ENCODE data around the gene MRPL24. TPM values are rescaled to one million over a fixed set of nuclear protein-coding genes. Genes with fewer than 3 reads are reported as not detected.

MRPL24 gene
- total and polyA plus RNA-seq, 9 of the 15 experiments (the other 6 are each of a cell fraction or from before 2014, with no cell fraction given), result 74.3 to 267 (median 113) TPM

GRCh38 chr1:156768610-156769295 is 27.9 kb upstream of the MRPL24 start:
- Histone ChIP-seq H2AFZ (ENCODE audit: low read depth, low read length) (no peak overlapping the region), H3K9ac (ENCODE audit: insufficient read depth in 1 of 2, low read depth in 2 of 2, low read length in 2 of 2) (peak overlapping the region; percentile 91 to 98), H3K4me2 (ENCODE audit: insufficient read depth, low read length) (peak overlapping the region; percentile 96), H3K9me3 (replicated peaks; ENCODE audit: control insufficient read depth, insufficient read depth, low read depth, low read length) (no peaks in the 10 kb centered on the region), H4K20me1 (replicated peaks; ENCODE audit: control insufficient read depth, insufficient read depth, low read length) (peaks cover 5% of the 10 kb centered on the region; the same call in 1 of the 2 replicates), H3K4me1 (replicated peaks in 1 of 2; ENCODE audit: control insufficient read depth in 2 of 2, insufficient read depth in 2 of 2, low read length in 2 of 2) (peaks cover 28 to 37% of the 10 kb centered on the region in 2 experiments), H3K27me3 (ENCODE audit: control insufficient read depth in 2 of 2, insufficient read depth in 2 of 2, low read length in 2 of 2) (no peaks in the 10 kb centered on the region), H3K79me2 (ENCODE audit: control insufficient read depth, insufficient read depth, low read length) (peaks cover 76% of the 10 kb centered on the region), H3K4me3 (peak overlapping the region; percentile 88), H3K36me3 (ENCODE audit: control insufficient read depth, insufficient read depth, low read length) (peaks cover 30% of the 10 kb centered on the region), H3K9me1 (ENCODE audit: control insufficient read depth, insufficient read depth, low read length) (no peaks in the 10 kb centered on the region), H3K27ac (ENCODE audit: extremely low read depth, low read depth, low read length) (peak overlapping the region; percentile 84)
- under 1% methylated on average over 8 of the region's 8 CpGs for WGBS (ENCODE audit: insufficient coverage, low coverage, missing lambda C conversion rate)
- peak in 1 of 4 experiments; percentile 41 for DNase-seq (ENCODE audit: extremely low read depth in 1 of 4, low spot score in 3 of 4)
- CTCF ChIA-PET (ENCODE audit: low intra/inter-chr PET ratio), result interaction anchor here (0.6 to 0.7 kb wide), 2 partner anchors 154 to 202 kb away, joined by 3 read pairs; no protein-coding TSS in a partner anchor
- in situ Hi-C loops (cut with MboI), result loop anchor here (5.0 kb wide), 1 partner anchor 41 kb away; the partner anchor contains the start of genes ISG20L2 and METTL25B
- no TSS peak for BruUV-seq (replicated peaks)
- POLR2A ChIA-PET, result interaction anchor here (0.9 to 4.9 kb wide), 7 partner anchors 8 to 42 kb away, joined by 3 to 22 read pairs (median 5); partner anchors contain the start of genes HDGF, ISG20L2 and METTL25B
- intact Hi-C loops (cut with micrococcal nuclease), result no loop called here
- no peak for ATAC-seq
- no peak for FAIRE-seq
- TF ChIP-seq ZBTB8A (IDR thresholded peaks at IDR 0.05; ENCODE audit: partially characterized antibody), result no peak
- TF ChIP-seq, protein P1, sequence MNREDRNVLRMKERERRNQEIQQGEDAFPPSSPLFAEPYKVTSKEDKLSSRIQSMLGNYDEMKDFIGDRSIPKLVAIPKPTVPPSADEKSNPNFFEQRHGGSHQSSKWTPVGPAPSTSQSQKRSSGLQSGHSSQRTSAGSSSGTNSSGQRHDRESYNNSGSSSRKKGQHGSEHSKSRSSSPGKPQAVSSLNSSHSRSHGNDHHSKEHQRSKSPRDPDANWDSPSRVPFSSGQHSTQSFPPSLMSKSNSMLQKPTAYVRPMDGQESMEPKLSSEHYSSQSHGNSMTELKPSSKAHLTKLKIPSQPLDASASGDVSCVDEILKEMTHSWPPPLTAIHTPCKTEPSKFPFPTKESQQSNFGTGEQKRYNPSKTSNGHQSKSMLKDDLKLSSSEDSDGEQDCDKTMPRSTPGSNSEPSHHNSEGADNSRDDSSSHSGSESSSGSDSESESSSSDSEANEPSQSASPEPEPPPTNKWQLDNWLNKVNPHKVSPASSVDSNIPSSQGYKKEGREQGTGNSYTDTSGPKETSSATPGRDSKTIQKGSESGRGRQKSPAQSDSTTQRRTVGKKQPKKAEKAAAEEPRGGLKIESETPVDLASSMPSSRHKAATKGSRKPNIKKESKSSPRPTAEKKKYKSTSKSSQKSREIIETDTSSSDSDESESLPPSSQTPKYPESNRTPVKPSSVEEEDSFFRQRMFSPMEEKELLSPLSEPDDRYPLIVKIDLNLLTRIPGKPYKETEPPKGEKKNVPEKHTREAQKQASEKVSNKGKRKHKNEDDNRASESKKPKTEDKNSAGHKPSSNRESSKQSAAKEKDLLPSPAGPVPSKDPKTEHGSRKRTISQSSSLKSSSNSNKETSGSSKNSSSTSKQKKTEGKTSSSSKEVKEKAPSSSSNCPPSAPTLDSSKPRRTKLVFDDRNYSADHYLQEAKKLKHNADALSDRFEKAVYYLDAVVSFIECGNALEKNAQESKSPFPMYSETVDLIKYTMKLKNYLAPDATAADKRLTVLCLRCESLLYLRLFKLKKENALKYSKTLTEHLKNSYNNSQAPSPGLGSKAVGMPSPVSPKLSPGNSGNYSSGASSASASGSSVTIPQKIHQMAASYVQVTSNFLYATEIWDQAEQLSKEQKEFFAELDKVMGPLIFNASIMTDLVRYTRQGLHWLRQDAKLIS (CRISPR knock-in tag; IDR thresholded peaks at IDR 0.05), result 0 out of 2 replicates have a peak, but pooled peaks have one; percentile 55
- peak in 1 of 2 experiments; percentile 0; a peak in 1 of 4 replicates for TF ChIP-seq RCOR1 (IDR thresholded peaks at IDR 0.05; ENCODE audit: borderline replicate concordance in 1 of 2, low read depth in 2 of 2, low read length in 2 of 2)
- 0 out of 4 replicates have a peak, but pooled peaks of 1 of the 2 experiments have one; percentile 26 for TF ChIP-seq MAZ (CRISPR knock-in tag; conservative IDR thresholded peaks at IDR 0.05 in 1 of 2, IDR thresholded peaks at IDR 0.05 in 1 of 2)
- TF ChIP-seq SNRNP70 (optimal IDR thresholded peaks at IDR 0.05; ENCODE audit: low read depth, low read length), result no peak
- peak in 1 of 2 experiments; percentile 13; a peak in 1 of 4 replicates for TF ChIP-seq MNT (conservative IDR thresholded peaks at IDR 0.05)
- 0 out of 2 replicates have a peak, but pooled peaks have one; percentile 48 for TF ChIP-seq ZNF766 (CRISPR knock-in tag; conservative IDR thresholded peaks at IDR 0.05)
- TF ChIP-seq, protein P2, sequence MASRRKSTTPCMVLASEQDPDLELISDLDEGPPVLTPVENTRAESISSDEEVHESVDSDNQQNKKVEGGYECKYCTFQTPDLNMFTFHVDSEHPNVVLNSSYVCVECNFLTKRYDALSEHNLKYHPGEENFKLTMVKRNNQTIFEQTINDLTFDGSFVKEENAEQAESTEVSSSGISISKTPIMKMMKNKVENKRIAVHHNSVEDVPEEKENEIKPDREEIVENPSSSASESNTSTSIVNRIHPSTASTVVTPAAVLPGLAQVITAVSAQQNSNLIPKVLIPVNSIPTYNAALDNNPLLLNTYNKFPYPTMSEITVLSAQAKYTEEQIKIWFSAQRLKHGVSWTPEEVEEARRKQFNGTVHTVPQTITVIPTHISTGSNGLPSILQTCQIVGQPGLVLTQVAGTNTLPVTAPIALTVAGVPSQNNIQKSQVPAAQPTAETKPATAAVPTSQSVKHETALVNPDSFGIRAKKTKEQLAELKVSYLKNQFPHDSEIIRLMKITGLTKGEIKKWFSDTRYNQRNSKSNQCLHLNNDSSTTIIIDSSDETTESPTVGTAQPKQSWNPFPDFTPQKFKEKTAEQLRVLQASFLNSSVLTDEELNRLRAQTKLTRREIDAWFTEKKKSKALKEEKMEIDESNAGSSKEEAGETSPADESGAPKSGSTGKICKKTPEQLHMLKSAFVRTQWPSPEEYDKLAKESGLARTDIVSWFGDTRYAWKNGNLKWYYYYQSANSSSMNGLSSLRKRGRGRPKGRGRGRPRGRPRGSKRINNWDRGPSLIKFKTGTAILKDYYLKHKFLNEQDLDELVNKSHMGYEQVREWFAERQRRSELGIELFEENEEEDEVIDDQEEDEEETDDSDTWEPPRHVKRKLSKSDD (conservative IDR thresholded peaks at IDR 0.05; ENCODE audit: low read length), result no peak
- no peak for TF ChIP-seq ZNF324 (CRISPR knock-in tag; IDR thresholded peaks at IDR 0.05)
- TF ChIP-seq GABPB1 (CRISPR knock-in tag; IDR thresholded peaks at IDR 0.05), result 0 out of 2 replicates have a peak, but pooled peaks have one; percentile 25
- TF ChIP-seq ZNF644 (tag; IDR thresholded peaks at IDR 0.05; ENCODE audit: low read depth), result no peak
